ENCODE measurements around the gene UBE2QL1.

DNA sequence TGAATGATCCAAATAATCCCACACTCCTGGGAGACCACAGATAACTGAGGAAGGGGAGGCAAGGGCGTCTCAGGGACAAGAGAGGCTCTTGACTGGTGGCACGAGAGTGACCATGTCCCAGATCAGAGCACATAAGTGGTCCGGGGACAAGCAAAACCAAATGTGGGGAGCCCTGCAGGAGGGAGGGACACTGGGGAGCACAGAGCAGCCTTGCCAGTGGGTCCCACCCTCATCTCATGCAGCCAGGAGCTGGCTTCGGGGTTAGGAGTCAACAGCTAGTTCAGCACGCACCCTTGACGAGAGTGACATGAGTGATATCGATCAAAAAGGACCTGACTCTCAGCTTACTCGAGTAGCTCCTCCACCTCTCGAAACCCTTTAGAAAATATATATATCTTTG is 16.5 kb upstream of the UBE2QL1 start:
- TF ChIP-seq POLR2A (IDR thresholded peaks at IDR 0.05), result no peak
- TF ChIP-seq, protein P1, sequence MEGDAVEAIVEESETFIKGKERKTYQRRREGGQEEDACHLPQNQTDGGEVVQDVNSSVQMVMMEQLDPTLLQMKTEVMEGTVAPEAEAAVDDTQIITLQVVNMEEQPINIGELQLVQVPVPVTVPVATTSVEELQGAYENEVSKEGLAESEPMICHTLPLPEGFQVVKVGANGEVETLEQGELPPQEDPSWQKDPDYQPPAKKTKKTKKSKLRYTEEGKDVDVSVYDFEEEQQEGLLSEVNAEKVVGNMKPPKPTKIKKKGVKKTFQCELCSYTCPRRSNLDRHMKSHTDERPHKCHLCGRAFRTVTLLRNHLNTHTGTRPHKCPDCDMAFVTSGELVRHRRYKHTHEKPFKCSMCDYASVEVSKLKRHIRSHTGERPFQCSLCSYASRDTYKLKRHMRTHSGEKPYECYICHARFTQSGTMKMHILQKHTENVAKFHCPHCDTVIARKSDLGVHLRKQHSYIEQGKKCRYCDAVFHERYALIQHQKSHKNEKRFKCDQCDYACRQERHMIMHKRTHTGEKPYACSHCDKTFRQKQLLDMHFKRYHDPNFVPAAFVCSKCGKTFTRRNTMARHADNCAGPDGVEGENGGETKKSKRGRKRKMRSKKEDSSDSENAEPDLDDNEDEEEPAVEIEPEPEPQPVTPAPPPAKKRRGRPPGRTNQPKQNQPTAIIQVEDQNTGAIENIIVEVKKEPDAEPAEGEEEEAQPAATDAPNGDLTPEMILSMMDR (IDR thresholded peaks at IDR 0.05), result no peak
